ENCODE results near the gene SLC39A5. TPM values are rescaled to one million over a fixed set of nuclear protein-coding genes. Genes with fewer than 3 reads are reported as not detected.
A peak's percentile ranks its signal among the peaks of the same experiment; 100 is the strongest.

The SLC39A5 gene
- total and polyA plus RNA-seq, 2 of the 13 experiments (the other 11 are each of a cell fraction or from before 2014, with no cell fraction given), result 59.7 to 101 TPM

DNA sequence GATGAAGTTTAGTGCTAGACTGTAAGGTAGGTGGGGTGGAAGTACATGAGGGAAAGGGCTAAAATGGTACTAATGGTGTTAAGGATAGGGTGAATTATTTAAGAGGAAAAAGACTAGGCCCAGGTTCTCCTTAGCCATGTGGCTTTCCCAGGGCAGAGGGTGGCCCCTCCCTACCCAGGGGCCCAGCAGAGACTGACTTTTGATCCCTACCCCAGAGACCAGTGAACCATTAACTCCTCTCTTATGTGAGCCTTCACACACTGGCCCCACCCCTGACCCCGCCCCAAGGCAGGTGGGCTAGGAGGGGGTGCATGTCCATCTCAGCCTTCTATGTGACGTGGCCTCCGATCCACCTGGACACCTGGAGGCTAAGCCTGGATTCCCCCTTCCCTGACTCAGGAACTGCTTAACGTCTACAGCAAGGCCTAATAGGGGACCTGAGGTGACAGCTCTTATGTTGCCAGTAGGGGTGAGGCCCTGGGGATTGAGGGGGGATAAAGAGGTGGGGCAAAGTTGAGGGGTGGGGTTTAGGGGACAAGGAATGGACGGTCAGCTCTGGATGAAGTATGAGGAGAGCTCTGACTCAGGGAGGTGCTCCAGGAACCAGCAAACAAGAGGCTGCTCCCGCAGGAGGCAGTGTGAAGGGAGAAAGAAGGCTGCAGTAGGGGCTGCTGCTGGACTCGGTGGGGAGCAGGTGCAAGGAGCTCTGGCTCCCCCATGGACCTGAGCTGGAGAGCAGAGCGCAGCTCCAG is 757 bp downstream of the SLC39A5 start (continued):
- TF ChIP-seq, protein P1, sequence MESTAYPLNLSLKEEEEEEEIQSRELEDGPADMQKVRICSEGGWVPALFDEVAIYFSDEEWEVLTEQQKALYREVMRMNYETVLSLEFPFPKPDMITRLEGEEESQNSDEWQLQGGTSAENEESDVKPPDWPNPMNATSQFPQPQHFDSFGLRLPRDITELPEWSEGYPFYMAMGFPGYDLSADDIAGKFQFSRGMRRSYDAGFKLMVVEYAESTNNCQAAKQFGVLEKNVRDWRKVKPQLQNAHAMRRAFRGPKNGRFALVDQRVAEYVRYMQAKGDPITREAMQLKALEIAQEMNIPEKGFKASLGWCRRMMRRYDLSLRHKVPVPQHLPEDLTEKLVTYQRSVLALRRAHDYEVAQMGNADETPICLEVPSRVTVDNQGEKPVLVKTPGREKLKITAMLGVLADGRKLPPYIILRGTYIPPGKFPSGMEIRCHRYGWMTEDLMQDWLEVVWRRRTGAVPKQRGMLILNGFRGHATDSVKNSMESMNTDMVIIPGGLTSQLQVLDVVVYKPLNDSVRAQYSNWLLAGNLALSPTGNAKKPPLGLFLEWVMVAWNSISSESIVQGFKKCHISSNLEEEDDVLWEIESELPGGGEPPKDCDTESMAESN (CRISPR knock-in tag; conservative IDR thresholded peaks at IDR 0.05), result no peak; the same call in 1 of the 2 replicates
- no peak for TF ChIP-seq ZNF569 (CRISPR knock-in tag; IDR thresholded peaks at IDR 0.05; ENCODE audit: borderline replicate concordance)
- no peak for TF ChIP-seq SIX1 (CRISPR knock-in tag; IDR thresholded peaks at IDR 0.05; ENCODE audit: borderline replicate concordance)
- TF ChIP-seq, protein P2, sequence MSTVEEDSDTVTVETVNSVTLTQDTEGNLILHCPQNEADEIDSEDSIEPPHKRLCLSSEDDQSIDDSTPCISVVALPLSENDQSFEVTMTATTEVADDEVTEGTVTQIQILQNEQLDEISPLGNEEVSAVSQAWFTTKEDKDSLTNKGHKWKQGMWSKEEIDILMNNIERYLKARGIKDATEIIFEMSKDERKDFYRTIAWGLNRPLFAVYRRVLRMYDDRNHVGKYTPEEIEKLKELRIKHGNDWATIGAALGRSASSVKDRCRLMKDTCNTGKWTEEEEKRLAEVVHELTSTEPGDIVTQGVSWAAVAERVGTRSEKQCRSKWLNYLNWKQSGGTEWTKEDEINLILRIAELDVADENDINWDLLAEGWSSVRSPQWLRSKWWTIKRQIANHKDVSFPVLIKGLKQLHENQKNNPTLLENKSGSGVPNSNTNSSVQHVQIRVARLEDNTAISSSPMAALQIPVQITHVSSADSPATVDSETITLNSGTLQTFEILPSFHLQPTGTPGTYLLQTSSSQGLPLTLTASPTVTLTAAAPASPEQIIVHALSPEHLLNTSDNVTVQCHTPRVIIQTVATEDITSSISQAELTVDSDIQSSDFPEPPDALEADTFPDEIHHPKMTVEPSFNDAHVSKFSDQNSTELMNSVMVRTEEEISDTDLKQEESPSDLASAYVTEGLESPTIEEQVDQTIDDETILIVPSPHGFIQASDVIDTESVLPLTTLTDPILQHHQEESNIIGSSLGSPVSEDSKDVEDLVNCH (CRISPR knock-in tag; IDR thresholded peaks at IDR 0.05), result no peak
- TF ChIP-seq, protein P3, sequence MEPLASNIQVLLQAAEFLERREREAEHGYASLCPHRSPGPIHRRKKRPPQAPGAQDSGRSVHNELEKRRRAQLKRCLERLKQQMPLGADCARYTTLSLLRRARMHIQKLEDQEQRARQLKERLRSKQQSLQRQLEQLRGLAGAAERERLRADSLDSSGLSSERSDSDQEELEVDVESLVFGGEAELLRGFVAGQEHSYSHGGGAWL (CRISPR knock-in tag; IDR thresholded peaks at IDR 0.05), result 0 out of 2 replicates have a peak, but pooled peaks have one; percentile 12
- TF ChIP-seq KMT2A (CRISPR knock-in tag; IDR thresholded peaks at IDR 0.05), result peak; percentile 17; the same call in 1 of the 2 replicates
- TF ChIP-seq, protein P4, sequence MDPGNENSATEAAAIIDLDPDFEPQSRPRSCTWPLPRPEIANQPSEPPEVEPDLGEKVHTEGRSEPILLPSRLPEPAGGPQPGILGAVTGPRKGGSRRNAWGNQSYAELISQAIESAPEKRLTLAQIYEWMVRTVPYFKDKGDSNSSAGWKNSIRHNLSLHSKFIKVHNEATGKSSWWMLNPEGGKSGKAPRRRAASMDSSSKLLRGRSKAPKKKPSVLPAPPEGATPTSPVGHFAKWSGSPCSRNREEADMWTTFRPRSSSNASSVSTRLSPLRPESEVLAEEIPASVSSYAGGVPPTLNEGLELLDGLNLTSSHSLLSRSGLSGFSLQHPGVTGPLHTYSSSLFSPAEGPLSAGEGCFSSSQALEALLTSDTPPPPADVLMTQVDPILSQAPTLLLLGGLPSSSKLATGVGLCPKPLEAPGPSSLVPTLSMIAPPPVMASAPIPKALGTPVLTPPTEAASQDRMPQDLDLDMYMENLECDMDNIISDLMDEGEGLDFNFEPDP (CRISPR knock-in tag; conservative IDR thresholded peaks at IDR 0.05), result 0 out of 2 replicates have a peak, but pooled peaks have one; percentile 75
- TF ChIP-seq ZNF430 (CRISPR knock-in tag; IDR thresholded peaks at IDR 0.05), result no peak
- TF ChIP-seq, protein P5, sequence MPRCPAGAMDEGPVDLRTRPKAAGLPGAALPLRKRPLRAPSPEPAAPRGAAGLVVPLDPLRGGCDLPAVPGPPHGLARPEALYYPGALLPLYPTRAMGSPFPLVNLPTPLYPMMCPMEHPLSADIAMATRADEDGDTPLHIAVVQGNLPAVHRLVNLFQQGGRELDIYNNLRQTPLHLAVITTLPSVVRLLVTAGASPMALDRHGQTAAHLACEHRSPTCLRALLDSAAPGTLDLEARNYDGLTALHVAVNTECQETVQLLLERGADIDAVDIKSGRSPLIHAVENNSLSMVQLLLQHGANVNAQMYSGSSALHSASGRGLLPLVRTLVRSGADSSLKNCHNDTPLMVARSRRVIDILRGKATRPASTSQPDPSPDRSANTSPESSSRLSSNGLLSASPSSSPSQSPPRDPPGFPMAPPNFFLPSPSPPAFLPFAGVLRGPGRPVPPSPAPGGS (CRISPR knock-in tag; IDR thresholded peaks at IDR 0.05), result 0 out of 2 replicates have a peak, but pooled peaks have one; percentile 43
- TF ChIP-seq REXO4 (CRISPR knock-in tag; IDR thresholded peaks at IDR 0.05; ENCODE audit: borderline replicate concordance), result no peak
- TF ChIP-seq ETV5 (CRISPR knock-in tag; IDR thresholded peaks at IDR 0.05; ENCODE audit: borderline replicate concordance), result no peak
- TF ChIP-seq, protein P6, sequence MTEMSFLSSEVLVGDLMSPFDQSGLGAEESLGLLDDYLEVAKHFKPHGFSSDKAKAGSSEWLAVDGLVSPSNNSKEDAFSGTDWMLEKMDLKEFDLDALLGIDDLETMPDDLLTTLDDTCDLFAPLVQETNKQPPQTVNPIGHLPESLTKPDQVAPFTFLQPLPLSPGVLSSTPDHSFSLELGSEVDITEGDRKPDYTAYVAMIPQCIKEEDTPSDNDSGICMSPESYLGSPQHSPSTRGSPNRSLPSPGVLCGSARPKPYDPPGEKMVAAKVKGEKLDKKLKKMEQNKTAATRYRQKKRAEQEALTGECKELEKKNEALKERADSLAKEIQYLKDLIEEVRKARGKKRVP (CRISPR knock-in tag; IDR thresholded peaks at IDR 0.05), result no peak
- TF ChIP-seq, protein P7, sequence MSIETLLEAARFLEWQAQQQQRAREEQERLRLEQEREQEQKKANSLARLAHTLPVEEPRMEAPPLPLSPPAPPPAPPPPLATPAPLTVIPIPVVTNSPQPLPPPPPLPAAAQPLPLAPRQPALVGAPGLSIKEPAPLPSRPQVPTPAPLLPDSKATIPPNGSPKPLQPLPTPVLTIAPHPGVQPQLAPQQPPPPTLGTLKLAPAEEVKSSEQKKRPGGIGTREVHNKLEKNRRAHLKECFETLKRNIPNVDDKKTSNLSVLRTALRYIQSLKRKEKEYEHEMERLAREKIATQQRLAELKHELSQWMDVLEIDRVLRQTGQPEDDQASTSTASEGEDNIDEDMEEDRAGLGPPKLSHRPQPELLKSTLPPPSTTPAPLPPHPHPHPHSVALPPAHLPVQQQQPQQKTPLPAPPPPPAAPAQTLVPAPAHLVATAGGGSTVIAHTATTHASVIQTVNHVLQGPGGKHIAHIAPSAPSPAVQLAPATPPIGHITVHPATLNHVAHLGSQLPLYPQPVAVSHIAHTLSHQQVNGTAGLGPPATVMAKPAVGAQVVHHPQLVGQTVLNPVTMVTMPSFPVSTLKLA (IDR thresholded peaks at IDR 0.05), result no peak
- TF ChIP-seq GATA4 (IDR thresholded peaks at IDR 0.05; ENCODE audit: borderline replicate concordance, low read depth), result peak; percentile 28; the same call in 1 of the 2 replicates
- no peak for TF ChIP-seq KLF15 (CRISPR knock-in tag; IDR thresholded peaks at IDR 0.05; ENCODE audit: borderline replicate concordance)

All from HepG2 (cell line).